GM13977 (cell line): ENCODE measurements around the gene ROBO1.

Experiments
- DNase-seq: peaks from one replicate; pipeline ENCODE4 v3.0.0; 2012; ENCODE audit warnings: low spot score
- CTCF ChIP-seq: IDR thresholded peaks from 2 replicates; pipeline ENCODE4 v1.5.1; 2012; ENCODE audit warnings: mild to moderate bottlenecking, control low read depth; ENCODE audit not compliant: insufficient read depth; ENCODE audit errors: extremely low read depth, missing control alignments
- in situ Hi-C: fragments of 300-500 bp; cut with MboI; formaldehyde crosslinking; loops from one replicate; pipeline ENCODE4 v1.12.0; 2022; ENCODE audit warnings: low sequenced_read_pairs, low pct_unique_long_range_greater_than_20kb, mixed read lengths, inconsistent platforms; ENCODE audit not compliant: unreplicated experiment

Gene ROBO1

DNA sequence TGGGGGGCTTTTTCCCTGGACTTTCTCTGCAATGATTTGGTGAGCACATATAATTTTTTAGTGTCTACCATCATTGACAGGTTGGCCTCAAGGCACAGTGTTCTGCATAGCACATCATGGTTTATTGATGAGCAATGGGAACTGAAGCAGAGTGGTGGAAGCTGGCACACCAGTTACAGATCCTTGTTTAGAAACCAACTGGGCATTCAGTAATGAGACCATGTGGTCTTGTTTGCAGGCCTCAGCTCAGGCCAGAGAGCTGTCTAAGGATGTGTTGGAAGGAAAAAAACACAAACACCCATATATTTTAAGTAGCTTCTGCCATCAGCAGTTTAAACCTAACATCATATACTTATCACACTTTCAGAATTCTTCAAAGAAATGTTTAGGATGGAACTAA, 610.6 kb downstream of the ROBO1 start:
- no peak for TF ChIP-seq CTCF
- in situ Hi-C loops = no loop called here
- DNase-seq = no peak

DNA sequence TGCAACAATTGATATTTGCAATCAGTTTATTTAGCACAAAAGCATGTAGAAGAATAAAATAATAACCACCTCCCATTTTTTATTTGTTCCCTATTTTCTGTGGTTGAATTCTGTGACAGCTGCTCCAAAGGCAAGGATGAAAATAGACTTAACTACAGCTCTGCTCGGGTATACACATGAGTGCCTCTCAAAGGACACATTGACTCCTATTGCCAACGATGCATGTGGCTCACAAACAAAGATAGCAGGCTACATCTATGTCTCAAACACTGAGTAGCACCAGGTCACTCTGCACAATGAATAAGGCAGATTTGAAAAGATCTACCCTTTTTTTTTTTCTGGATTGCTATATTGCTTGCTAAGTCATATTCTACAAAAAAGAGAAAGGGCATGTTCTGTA, 612.9 kb downstream of the ROBO1 start:
- DNase-seq = no peak
- no peak for TF ChIP-seq CTCF
- in situ Hi-C loops = no loop called here

DNA sequence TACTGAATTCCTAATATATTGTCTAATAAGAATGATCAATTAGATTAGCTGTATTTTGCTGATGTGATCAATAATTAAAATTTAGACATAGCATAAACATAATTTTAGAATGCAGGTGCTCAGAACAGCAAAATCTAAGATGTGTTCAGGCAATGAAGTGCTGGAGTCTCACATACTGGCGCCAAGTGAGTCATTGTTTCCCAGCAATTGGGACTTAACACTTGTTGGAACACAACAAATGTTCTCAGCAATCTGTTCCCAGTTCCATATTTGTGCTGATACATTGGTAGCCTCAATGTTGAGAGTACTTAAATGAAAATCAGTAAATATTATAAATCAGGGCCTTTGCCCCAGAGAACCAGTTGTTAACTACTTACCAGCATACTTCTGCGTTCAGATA, 619.0 kb downstream of the ROBO1 start:
- TF ChIP-seq CTCF = no peak
- in situ Hi-C loops = no loop called here
- DNase-seq = no peak

GRCh38 chr3:79146024-79146423, 621.8 kb downstream of the ROBO1 start:
- no peak for DNase-seq
- no peak for TF ChIP-seq CTCF
- in situ Hi-C loops = no loop called here

GRCh38 chr3:79140708-79141107, 627.1 kb downstream of the ROBO1 start:
- in situ Hi-C loops = no loop called here
- no peak for TF ChIP-seq CTCF
- no peak for DNase-seq

GRCh38 chr3:79139395-79140068, 628.3 kb downstream of the ROBO1 start:
- DNase-seq = no peak
- in situ Hi-C loops = no loop called here
- TF ChIP-seq CTCF = no peak
